ENCODE results near the gene TRIO. TPM values are rescaled to one million over a fixed set of nuclear protein-coding genes. Genes with fewer than 3 reads are reported as not detected.

Gene TRIO
- total and polyA plus RNA-seq, 10 of the 15 experiments (the other 5 are each of a cell fraction or from before 2014, with no cell fraction given) = 5.1 to 96.4 (median 44.6) TPM

- Histone ChIP-seq H3K4me2 (ENCODE audit: control insufficient read depth, insufficient read depth) (no peak overlapping the region), H3K9ac (ENCODE audit: control insufficient read depth, insufficient read depth, low read length) (no peak overlapping the region), H3K4me1 (ENCODE audit: control insufficient read depth, insufficient read depth, low read length) (peaks cover 7% of the 10 kb centered on the region; the same call in 1 of the 2 replicates), H4K20me1 (ENCODE audit: control insufficient read depth, insufficient read depth) (no peaks in the 10 kb centered on the region), H3K4me3 (no peak overlapping the region), H2AFZ (ENCODE audit: control insufficient read depth, low read depth, low read length) (no peak overlapping the region), H3K36me3 (ENCODE audit: control insufficient read depth in 2 of 2, insufficient read depth in 2 of 2, low read length in 1 of 2) (peaks cover 7 to 11% of the 10 kb centered on the region in 2 experiments; a peak in 3 of 4 replicates), H3K9me3 (replicated peaks; ENCODE audit: control insufficient read depth, insufficient read depth, low read length) (no peaks in the 10 kb centered on the region), H3K27me3 (replicated peaks in 1 of 2; ENCODE audit: control insufficient read depth in 2 of 2, insufficient read depth in 2 of 2, low read length in 1 of 2) (no peaks in the 10 kb centered on the region), H3K79me2 (ENCODE audit: control insufficient read depth, insufficient read depth, low read length) (no peaks in the 10 kb centered on the region; the same call in 1 of the 2 replicates), H3K27ac (ENCODE audit: control insufficient read depth, insufficient read depth) (no peak overlapping the region)
- RAD21 ChIA-PET (ENCODE audit: unreplicated experiment) = interaction anchor here (3.1 kb wide), 1 partner anchor 294 kb away, joined by 15 read pairs; no protein-coding TSS in a partner anchor
- TF ChIP-seq YY1 (IDR thresholded peaks at IDR 0.05; ENCODE audit: low read depth, low read length) = no peak
- TF ChIP-seq BMI1 (IDR thresholded peaks at IDR 0.05; ENCODE audit: borderline replicate concordance) = no peak
- TF ChIP-seq, protein P1, sequence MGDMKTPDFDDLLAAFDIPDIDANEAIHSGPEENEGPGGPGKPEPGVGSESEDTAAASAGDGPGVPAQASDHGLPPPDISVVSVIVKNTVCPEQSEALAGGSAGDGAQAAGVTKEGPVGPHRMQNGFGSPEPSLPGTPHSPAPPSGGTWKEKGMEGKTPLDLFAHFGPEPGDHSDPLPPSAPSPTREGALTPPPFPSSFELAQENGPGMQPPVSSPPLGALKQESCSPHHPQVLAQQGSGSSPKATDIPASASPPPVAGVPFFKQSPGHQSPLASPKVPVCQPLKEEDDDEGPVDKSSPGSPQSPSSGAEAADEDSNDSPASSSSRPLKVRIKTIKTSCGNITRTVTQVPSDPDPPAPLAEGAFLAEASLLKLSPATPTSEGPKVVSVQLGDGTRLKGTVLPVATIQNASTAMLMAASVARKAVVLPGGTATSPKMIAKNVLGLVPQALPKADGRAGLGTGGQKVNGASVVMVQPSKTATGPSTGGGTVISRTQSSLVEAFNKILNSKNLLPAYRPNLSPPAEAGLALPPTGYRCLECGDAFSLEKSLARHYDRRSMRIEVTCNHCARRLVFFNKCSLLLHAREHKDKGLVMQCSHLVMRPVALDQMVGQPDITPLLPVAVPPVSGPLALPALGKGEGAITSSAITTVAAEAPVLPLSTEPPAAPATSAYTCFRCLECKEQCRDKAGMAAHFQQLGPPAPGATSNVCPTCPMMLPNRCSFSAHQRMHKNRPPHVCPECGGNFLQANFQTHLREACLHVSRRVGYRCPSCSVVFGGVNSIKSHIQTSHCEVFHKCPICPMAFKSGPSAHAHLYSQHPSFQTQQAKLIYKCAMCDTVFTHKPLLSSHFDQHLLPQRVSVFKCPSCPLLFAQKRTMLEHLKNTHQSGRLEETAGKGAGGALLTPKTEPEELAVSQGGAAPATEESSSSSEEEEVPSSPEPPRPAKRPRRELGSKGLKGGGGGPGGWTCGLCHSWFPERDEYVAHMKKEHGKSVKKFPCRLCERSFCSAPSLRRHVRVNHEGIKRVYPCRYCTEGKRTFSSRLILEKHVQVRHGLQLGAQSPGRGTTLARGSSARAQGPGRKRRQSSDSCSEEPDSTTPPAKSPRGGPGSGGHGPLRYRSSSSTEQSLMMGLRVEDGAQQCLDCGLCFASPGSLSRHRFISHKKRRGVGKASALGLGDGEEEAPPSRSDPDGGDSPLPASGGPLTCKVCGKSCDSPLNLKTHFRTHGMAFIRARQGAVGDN (IDR thresholded peaks at IDR 0.05) = no peak
- no peak for TF ChIP-seq POU2F2 (IDR thresholded peaks at IDR 0.05; ENCODE audit: borderline replicate concordance, low read depth, low read length)
- TF ChIP-seq IRF5 (IDR thresholded peaks at IDR 0.05; ENCODE audit: borderline replicate concordance) = no peak
- no peak for TF ChIP-seq USF2 (IDR thresholded peaks at IDR 0.05; ENCODE audit: borderline replicate concordance, low read depth, low read length)
- FAIRE-seq (no peak), DNase-seq (ENCODE audit: low read depth, low spot score) (no peak), ATAC-seq (no peak)
- no TSS peak for BruUV-seq (replicated peaks)
- POLR2A ChIA-PET = no interaction called here
- CTCF ChIA-PET = interaction anchor here (1.0 to 4.2 kb wide), 5 partner anchors 10 to 367 kb away, joined by 3 to 24 read pairs (median 11); no protein-coding TSS in a partner anchor
- SMC1A ChIA-PET (ENCODE audit: uncharacterized antibody, unreplicated experiment) = interaction anchor here (1.5 to 2.6 kb wide), 4 partner anchors 12 to 294 kb away, joined by 4 to 8 read pairs (median 5); no protein-coding TSS in a partner anchor
- intact Hi-C loops (cut with micrococcal nuclease; ENCODE audit: unreplicated experiment) (loop anchor here (5.0 kb wide), 1 partner anchor 367 kb away; no protein-coding TSS in a partner anchor), in situ Hi-C loops (cut with MboI) (loop anchor here (5.0 to 25.0 kb wide), 3 partner anchors 293 to 658 kb away; no protein-coding TSS in a partner anchor)
- WGBS (ENCODE audit: insufficient coverage, insufficient replicate concordance, low lambda C conversion rate, missing lambda C conversion rate) = 49% methylated on average over 10 of the region's 11 CpGs
Measured at GRCh38 chr5:14353726-14354474, 210.8 kb downstream of the TRIO start.
